Breast epithelium (tissue), 4 donors: ENCODE results near the gene KCTD10. TPM values are rescaled to one million over a fixed set of nuclear protein-coding genes. Genes with fewer than 3 reads are reported as not detected.
A peak's percentile ranks its signal among the peaks of the same experiment; 100 is the strongest.

Experiments
- DNase-seq, 2 donors: peaks; one replicate each; pipeline ENCODE4 v3.0.0-alpha.2; 2019; ENCODE audit warnings: low spot score in 2 of 2
- H3K27ac ChIP-seq, 2 donors: fragments of 200-600 bp; sonication (generic) in 1 of 2; one replicate each; pipeline ENCODE4 v1.5.1; 2016 to 2019; ENCODE audit warnings: mild to moderate bottlenecking in 1 of 2
- H3K27me3 ChIP-seq, 2 donors: fragments of 200-600 bp; sonication (generic) in 1 of 2; one replicate each; pipeline versions ENCODE4 v1.5.1 to v1.6.0; 2017 to 2019; ENCODE audit warnings: control low read depth in 1 of 2, mild to moderate bottlenecking in 1 of 2
- H3K36me3 ChIP-seq: fragments of 200-600 bp; one replicate; pipeline ENCODE4 v1.5.1; 2019
- H3K4me1 ChIP-seq, 2 donors: fragments of 200-600 bp; sonication (generic); one replicate each; pipeline ENCODE4 v1.5.1; 2016 to 2019; ENCODE audit warnings: control low read depth in 1 of 2
- H3K4me3 ChIP-seq, 3 donors: fragments of 200-600 bp; sonication (generic); 1 replicate in 2 of 3; 2 replicates in 1 of 3; pipeline ENCODE4 v1.5.1; 2016 to 2019; ENCODE audit warnings: mild to moderate bottlenecking in 3 of 3, moderate library complexity in 2 of 3
- H3K9me3 ChIP-seq, 2 donors: fragments of 200-600 bp; sonication (generic) in 1 of 2; one replicate each; pipeline ENCODE4 v1.5.1; 2016 to 2019; ENCODE audit warnings: control low read depth in 1 of 2
- CTCF ChIP-seq, 3 donors: fragments of 450-650 bp; IDR thresholded peaks; one replicate each; pipeline ENCODE4 v1.5.1; 2016 to 2017; ENCODE audit warnings: antibody characterized with exemption in 3 of 3, mild to moderate bottlenecking in 3 of 3, moderate library complexity in 3 of 3
- POLR2A ChIP-seq: fragments of 450-650 bp; IDR thresholded peaks from one replicate; pipeline ENCODE4 v1.6.1; 2016; ENCODE audit warnings: antibody characterized with exemption, mild to moderate bottlenecking, moderate library complexity
- POLR2AphosphoS5 ChIP-seq, 3 donors: sonication (generic); formaldehyde crosslinking; IDR thresholded peaks; one replicate each; pipeline ENCODE4 v1.6.1; 2017; ENCODE audit warnings: antibody characterized with exemption in 3 of 3
- intact Hi-C: fragments of 100-400 bp; cut with DNase I; formaldehyde crosslinking; loops from one replicate; pipeline ENCODE4 v1.15.1; 2023; ENCODE audit warnings: low total_unique reads
- total RNA-seq, 3 donors: library from RNA; depleted of rRNA; stranded (reverse); fragments of >200 nt; gene quantifications; one replicate each; pipeline ENCODE4 v1.1.0, GENCODE V29; 2016

KCTD10 gene
- total RNA-seq, 3 donors from 2014 or later: 65.3 to 86.2 (median 70.4) TPM

GRCh38 chr12:109462868-109463692, 14.0 kb downstream of the KCTD10 start:
- DNase-seq: peak; percentile 70 to 94
- H3K27me3 ChIP-seq: no peaks in the 10 kb centered on the region
- H3K4me3 ChIP-seq: peak overlapping the region; percentile 5 to 60 (median 19)
- TF ChIP-seq POLR2AphosphoS5 (IDR thresholded peaks at IDR 0.05) (peak; percentile 88 to 97 (median 89)), CTCF (IDR thresholded peaks at IDR 0.05) (peak in 1 of 3 donors; percentile 30), POLR2A (peak; percentile 43)
- no peaks in the 10 kb centered on the region for H3K9me3 ChIP-seq
- H3K4me1 ChIP-seq: peaks cover 30 to 53% of the 10 kb centered on the region in 2 donors
- no peaks in the 10 kb centered on the region for H3K36me3 ChIP-seq
- intact Hi-C loops: no loop called here
- H3K27ac ChIP-seq: peak overlapping the region; percentile 97 to 100

GRCh38 chr12:109461846-109462756, 15.0 kb downstream of the KCTD10 start:
- peaks cover 30 to 53% of the 10 kb centered on the region in 2 donors for H3K4me1 ChIP-seq
- peak overlapping the region; percentile 97 to 100 for H3K27ac ChIP-seq
- peak; percentile 80 to 97 for DNase-seq
- peak overlapping the region in 1 of 3 donors; percentile 60 for H3K4me3 ChIP-seq
- intact Hi-C loops: no loop called here
- TF ChIP-seq POLR2AphosphoS5 (IDR thresholded peaks at IDR 0.05) (peak; percentile 54 to 80 (median 79)), CTCF (IDR thresholded peaks at IDR 0.05) (no peak), POLR2A (no peak)
- no peaks in the 10 kb centered on the region for H3K9me3 ChIP-seq
- H3K36me3 ChIP-seq: no peaks in the 10 kb centered on the region
- no peaks in the 10 kb centered on the region for H3K27me3 ChIP-seq

GRCh38 chr12:109461049-109461845, 15.9 kb downstream of the KCTD10 start:
- intact Hi-C loops: no loop called here

GRCh38 chr12:109460538-109460937, 16.6 kb downstream of the KCTD10 start:
- intact Hi-C loops: no loop called here
- H3K27me3 ChIP-seq: no peaks in the 10 kb centered on the region
- TF ChIP-seq POLR2A: no peak
- no peak for TF ChIP-seq POLR2AphosphoS5 (IDR thresholded peaks at IDR 0.05)
- TF ChIP-seq CTCF (IDR thresholded peaks at IDR 0.05): no peak
- no peaks in the 10 kb centered on the region for H3K36me3 ChIP-seq
- peaks cover 30 to 45% of the 10 kb centered on the region in 2 donors for H3K4me1 ChIP-seq
- H3K9me3 ChIP-seq: no peaks in the 10 kb centered on the region
- no peak for DNase-seq
- H3K4me3 ChIP-seq: no peak overlapping the region
- H3K27ac ChIP-seq: peak overlapping the region; percentile 97 to 100

More at GRCh38 chr12:109461049-109461845, 15.9 kb downstream of the KCTD10 start:
- no peak for TF ChIP-seq CTCF (IDR thresholded peaks at IDR 0.05)
- no peak for TF ChIP-seq POLR2AphosphoS5 (IDR thresholded peaks at IDR 0.05)
- TF ChIP-seq POLR2A: no peak
- peaks cover 30 to 47% of the 10 kb centered on the region in 2 donors for H3K4me1 ChIP-seq
- H3K36me3 ChIP-seq: no peaks in the 10 kb centered on the region
- H3K4me3 ChIP-seq: peak overlapping the region in 1 of 3 donors; percentile 60
- peak overlapping the region; percentile 97 to 100 for H3K27ac ChIP-seq
- H3K27me3 ChIP-seq: no peaks in the 10 kb centered on the region
- H3K9me3 ChIP-seq: no peaks in the 10 kb centered on the region
- no peak for DNase-seq
